SK-N-MC (cell line): Measurements from ENCODE around the gene WDR89.

Experiments
- EZH2 ChIP-seq: fragments of 200-600 bp; sonication (generic); IDR thresholded peaks from one replicate; pipeline ENCODE4 v1.6.1; 2017; ENCODE audit warnings: antibody characterized with exemption
- FOXP2 ChIP-seq: optimal IDR thresholded peaks from 2 replicates; pipeline ENCODE3; 2011; ENCODE audit warnings: mild to moderate bottlenecking, moderate library complexity; ENCODE audit not compliant: insufficient read depth; ENCODE audit errors: extremely low read length, control extremely low read depth
- POLR2AphosphoS5 ChIP-seq: IDR thresholded peaks from 2 replicates; pipeline ENCODE4 v1.6.1; 2012; ENCODE audit warnings: mild to moderate bottlenecking, low read depth, low read length, borderline replicate concordance

- no peak for TF ChIP-seq EZH2
- TF ChIP-seq POLR2AphosphoS5 = no peak
- TF ChIP-seq FOXP2 = no peak
Observed at GRCh38 chr14:63611078-63611477, 30.6 kb downstream of the WDR89 start.
